SK-N-SH (cell line): ENCODE data around the gene GRAMD2A. TPM values are rescaled to one million over a fixed set of nuclear protein-coding genes. Genes with fewer than 3 reads are reported as not detected.

Experiments used
- CTCF ChIA-PET: fragments of 300-600, 350-600 bp; formaldehyde crosslinking; extraction: SDS; loops from one replicate; lab custom pipeline; 2021; lab: Yijun Ruan, JAX
- POLR2A ChIA-PET: fragments of 350-600 bp; sonication (Branson Sonifier 250); formaldehyde crosslinking; extraction: SDS; loops from one replicate; lab custom pipeline; 2020; ENCODE audit warnings: antibody characterized with exemption, inconsistent platforms; lab: Yijun Ruan, JAX
- DNase-seq: peaks from one replicate; pipeline ENCODE4 v3.0.0; 2012
- H2AFZ ChIP-seq: fragments of 200-600 bp; sonication (generic); 2 replicates; pipeline ENCODE4 v1.8.1; 2016; ENCODE audit warnings: antibody characterized with exemption, mild to moderate bottlenecking, low read depth
- H3F3A ChIP-seq: fragments of 200-600 bp; sonication (generic); replicated peaks from 2 replicates; pipeline ENCODE3; 2016; ENCODE audit warnings: antibody characterized with exemption, mild to moderate bottlenecking; ENCODE audit not compliant: insufficient read depth
- H3K27ac ChIP-seq, 2 experiments: fragments of 200-500 bp in 1 of 2; fragments of 200-600 bp in 1 of 2; sonication (Bioruptor generic) in 1 of 2; sonication (generic), shearing (Covaris generic) in 1 of 2; 2 replicates each; pipeline versions ENCODE4 v1.5.1 to v1.6.1; 2014 to 2016; ENCODE audit warnings: low read depth in 2 of 2, inconsistent platforms in 1 of 2, low read length in 1 of 2, mild to moderate bottlenecking in 1 of 2, mixed read lengths in 1 of 2
- H3K27me3 ChIP-seq: fragments of 200-600 bp; sonication (generic), shearing (Covaris generic); 2 replicates; pipeline ENCODE4 v1.6.1; 2016; ENCODE audit warnings: mixed run types; ENCODE audit not compliant: insufficient read depth
- H3K36me3 ChIP-seq, 2 experiments: fragments of 200-500 bp in 1 of 2; fragments of 200-600 bp in 1 of 2; sonication (Bioruptor generic) in 1 of 2; sonication (generic) in 1 of 2; replicated peaks in 1 of 2; 2 replicates each; pipeline versions ENCODE3 to v1.5.1; 2014 to 2016; ENCODE audit warnings: low read length in 1 of 2, mild to moderate bottlenecking in 1 of 2; ENCODE audit not compliant: insufficient read depth in 2 of 2, control insufficient read depth in 1 of 2
- H3K4me1 ChIP-seq, 2 experiments: fragments of 200-500 bp in 1 of 2; fragments of 200-600 bp in 1 of 2; sonication (Bioruptor generic) in 1 of 2; sonication (generic), shearing (Covaris generic) in 1 of 2; 2 replicates each; pipeline versions ENCODE4 v1.5.1 to v1.6.1; 2014 to 2016; ENCODE audit warnings: low read depth in 1 of 2, low read length in 1 of 2, mixed run types in 1 of 2; ENCODE audit not compliant: insufficient read depth in 2 of 2, control insufficient read depth in 1 of 2
- H3K4me2 ChIP-seq: fragments of 200-600 bp; sonication (generic), shearing (Covaris generic); 2 replicates; pipeline ENCODE4 v1.6.1; 2017; ENCODE audit warnings: mixed run types
- H3K4me3 ChIP-seq, 2 experiments: fragments of 200-500 bp in 1 of 2; fragments of 200-600 bp in 1 of 2; sonication (Bioruptor generic) in 1 of 2; sonication (generic), shearing (Covaris generic) in 1 of 2; 2 replicates each; pipeline versions ENCODE4 v1.5.1 to v1.8.1; 2014 to 2016; ENCODE audit warnings: low read depth in 2 of 2, inconsistent platforms in 1 of 2, low read length in 1 of 2, mild to moderate bottlenecking in 1 of 2, mixed read lengths in 1 of 2, moderate library complexity in 1 of 2
- H3K79me2 ChIP-seq: fragments of 200-600 bp; sonication (generic); 2 replicates; pipeline ENCODE4 v1.8.1; 2017; ENCODE audit warnings: mild to moderate bottlenecking; ENCODE audit not compliant: insufficient read depth
- H3K9ac ChIP-seq: fragments of 200-600 bp; sonication (generic); 2 replicates; pipeline ENCODE4 v1.6.1; 2017; ENCODE audit warnings: mixed run types
- H3K9me2 ChIP-seq: fragments of 200-600 bp; sonication (generic); 2 replicates; pipeline ENCODE4 v1.6.1; 2017; ENCODE audit warnings: mixed run types
- H3K9me3 ChIP-seq: fragments of 200-600 bp; sonication (generic); 2 replicates; pipeline ENCODE4 v1.6.1; 2017; ENCODE audit warnings: mixed run types, mild to moderate bottlenecking, moderate library complexity
- H4K20me1 ChIP-seq: fragments of 200-600 bp; sonication (generic); 2 replicates; pipeline ENCODE4 v1.6.1; 2017; ENCODE audit warnings: mild to moderate bottlenecking, mixed run types; ENCODE audit not compliant: insufficient read depth
- CHD2 ChIP-seq: fragments of 150-350 bp; IDR thresholded peaks from 2 replicates; pipeline ENCODE4 v1.6.1; 2018; ENCODE audit warnings: low read length; ENCODE audit not compliant: partially characterized antibody
- EP300 ChIP-seq, 2 experiments: IDR thresholded peaks; 2 replicates each; pipeline versions ENCODE4 v1.4.0 to v1.6.1; 2012; ENCODE audit warnings: borderline replicate concordance in 1 of 2, low read depth in 1 of 2, low read length in 1 of 2
- EZH2phosphoT487 ChIP-seq: fragments of 200-600 bp; sonication (generic); IDR thresholded peaks from 2 replicates; pipeline ENCODE4 v1.6.1; 2017; ENCODE audit warnings: low read depth, mixed run types, mild to moderate bottlenecking, antibody characterized with exemption, moderate library complexity, borderline replicate concordance
- FOSL2 ChIP-seq: IDR thresholded peaks from 2 replicates; pipeline ENCODE4 v1.4.0; 2012; ENCODE audit warnings: low read depth, mild to moderate bottlenecking, moderate library complexity, borderline replicate concordance
- FOXJ3 ChIP-seq: sonication (generic); formaldehyde crosslinking; IDR thresholded peaks from 2 replicates; pipeline ENCODE4 v1.5.1; 2020; ENCODE audit warnings: mild to moderate bottlenecking, missing genetic modification reagents
- RAD21 ChIP-seq: IDR thresholded peaks from 2 replicates; pipeline ENCODE4 v1.6.1; 2012; ENCODE audit warnings: mild to moderate bottlenecking, low read length
- RXRA ChIP-seq: IDR thresholded peaks from 2 replicates; pipeline ENCODE4 v1.4.0; 2012; ENCODE audit warnings: low read depth, mild to moderate bottlenecking, borderline replicate concordance
- SMC3 ChIP-seq: IDR thresholded peaks from 2 replicates; pipeline ENCODE4 v1.6.1; 2012; ENCODE audit warnings: low read depth, low read length, improper control_type of control experiment
- TAF1 ChIP-seq: IDR thresholded peaks from 2 replicates; pipeline ENCODE4 v1.6.1; 2012; ENCODE audit warnings: low read depth, mild to moderate bottlenecking, low read length, moderate library complexity, borderline replicate concordance
- WGBS: methylation state at CpG from one replicate; pipeline ENCODE4 v1.1.6; 2017; ENCODE audit warnings: low lambda C conversion rate; 5-methylcytosine and 5-hydroxymethylcytosine counted together
- polyA plus RNA-seq, 3 experiments: library from polyadenylated mRNA; depleted of rRNA; stranded (reverse); fragments of >200 nt; gene quantifications; 2 replicates each; pipeline ENCODE4 v1.2.3, GENCODE V29; 2012
- TF ChIP-seq, protein P1 (sequence below): fragments of 200-600 bp; sonication (generic); IDR thresholded peaks from 2 replicates; pipeline ENCODE4 v1.6.1; 2017; ENCODE audit warnings: antibody characterized with exemption, mild to moderate bottlenecking, moderate library complexity
- TF ChIP-seq, protein P2 (sequence below): fragments of 150-350 bp; IDR thresholded peaks from 2 replicates; pipeline ENCODE4 v1.6.1; 2017; ENCODE audit warnings: antibody characterized with exemption, low read length, low read depth, borderline replicate concordance

Gene GRAMD2A
- polyA plus RNA-seq, 1 of the 3 experiments (the other 2 are of a cell fraction), result 0.10 TPM

DNA sequence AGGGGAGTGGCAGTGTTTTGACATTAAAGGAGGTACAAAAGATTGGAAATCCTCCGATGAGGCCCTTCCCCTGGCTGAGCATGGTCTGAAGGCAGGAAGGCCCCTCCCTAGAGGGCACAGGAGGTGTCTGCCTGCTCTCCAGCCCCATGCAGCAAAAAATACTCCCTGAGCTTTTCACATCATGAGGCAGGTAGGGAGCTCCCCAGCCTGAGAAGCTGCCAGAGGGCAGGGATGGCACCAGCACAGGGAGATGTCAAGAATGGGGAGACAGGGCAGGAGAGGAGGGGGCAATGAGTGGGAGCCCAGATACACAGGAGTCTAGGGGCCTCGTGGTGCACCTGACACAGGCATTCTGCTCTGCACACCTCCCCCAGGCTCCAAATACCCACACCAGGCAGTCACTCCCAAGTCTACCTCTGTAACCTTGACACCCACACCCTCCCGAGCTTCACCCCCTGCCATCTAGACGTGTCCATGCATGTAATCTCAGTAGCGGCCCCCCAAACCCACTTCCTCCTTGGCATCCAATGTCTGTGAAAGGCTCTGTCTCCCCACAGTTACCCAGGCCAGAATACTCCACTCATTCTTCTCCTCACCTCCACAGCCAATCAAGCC, 22.9 kb downstream of the GRAMD2A start:
- H3K79me2 ChIP-seq, result no peaks in the 10 kb centered on the region
- TF ChIP-seq, protein P1, sequence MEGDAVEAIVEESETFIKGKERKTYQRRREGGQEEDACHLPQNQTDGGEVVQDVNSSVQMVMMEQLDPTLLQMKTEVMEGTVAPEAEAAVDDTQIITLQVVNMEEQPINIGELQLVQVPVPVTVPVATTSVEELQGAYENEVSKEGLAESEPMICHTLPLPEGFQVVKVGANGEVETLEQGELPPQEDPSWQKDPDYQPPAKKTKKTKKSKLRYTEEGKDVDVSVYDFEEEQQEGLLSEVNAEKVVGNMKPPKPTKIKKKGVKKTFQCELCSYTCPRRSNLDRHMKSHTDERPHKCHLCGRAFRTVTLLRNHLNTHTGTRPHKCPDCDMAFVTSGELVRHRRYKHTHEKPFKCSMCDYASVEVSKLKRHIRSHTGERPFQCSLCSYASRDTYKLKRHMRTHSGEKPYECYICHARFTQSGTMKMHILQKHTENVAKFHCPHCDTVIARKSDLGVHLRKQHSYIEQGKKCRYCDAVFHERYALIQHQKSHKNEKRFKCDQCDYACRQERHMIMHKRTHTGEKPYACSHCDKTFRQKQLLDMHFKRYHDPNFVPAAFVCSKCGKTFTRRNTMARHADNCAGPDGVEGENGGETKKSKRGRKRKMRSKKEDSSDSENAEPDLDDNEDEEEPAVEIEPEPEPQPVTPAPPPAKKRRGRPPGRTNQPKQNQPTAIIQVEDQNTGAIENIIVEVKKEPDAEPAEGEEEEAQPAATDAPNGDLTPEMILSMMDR, result no peak
- TF ChIP-seq FOXJ3 (CRISPR knock-in tag) (no peak), CHD2 (no peak), TAF1 (no peak), EP300 (IDR thresholded peaks at IDR 0.05; ENCODE audit: borderline replicate concordance in 1 of 2, low read depth in 1 of 2, low read length in 1 of 2) (no peak), SMC3 (no peak), RXRA (no peak), EZH2phosphoT487 (no peak), RAD21 (no peak)
- TF ChIP-seq, protein P2, sequence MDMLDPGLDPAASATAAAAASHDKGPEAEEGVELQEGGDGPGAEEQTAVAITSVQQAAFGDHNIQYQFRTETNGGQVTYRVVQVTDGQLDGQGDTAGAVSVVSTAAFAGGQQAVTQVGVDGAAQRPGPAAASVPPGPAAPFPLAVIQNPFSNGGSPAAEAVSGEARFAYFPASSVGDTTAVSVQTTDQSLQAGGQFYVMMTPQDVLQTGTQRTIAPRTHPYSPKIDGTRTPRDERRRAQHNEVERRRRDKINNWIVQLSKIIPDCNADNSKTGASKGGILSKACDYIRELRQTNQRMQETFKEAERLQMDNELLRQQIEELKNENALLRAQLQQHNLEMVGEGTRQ, result no peak
- H3K9ac ChIP-seq, result no peak overlapping the region
- no peaks in the 10 kb centered on the region for H3F3A ChIP-seq
- H3K27me3 ChIP-seq, result no peaks in the 10 kb centered on the region
- H3K4me3 ChIP-seq, result no peak overlapping the region
- no peak overlapping the region for H3K4me2 ChIP-seq
- no peak for DNase-seq
- no peak overlapping the region for H2AFZ ChIP-seq
- H3K27ac ChIP-seq, result no peak overlapping the region
- ChIA-PET POLR2A (no interaction called here), CTCF (no interaction called here)
- H3K36me3 ChIP-seq, result no peaks in the 10 kb centered on the region
- no peaks in the 10 kb centered on the region for H4K20me1 ChIP-seq
- H3K9me3 ChIP-seq, result no peaks in the 10 kb centered on the region
- peaks cover 0 to under 1% of the 10 kb centered on the region in 2 experiments; a peak in 1 of 4 replicates for H3K4me1 ChIP-seq
- 73% methylated on average over 4 of the region's 5 CpGs for WGBS
- no peaks in the 10 kb centered on the region for H3K9me2 ChIP-seq

DNA sequence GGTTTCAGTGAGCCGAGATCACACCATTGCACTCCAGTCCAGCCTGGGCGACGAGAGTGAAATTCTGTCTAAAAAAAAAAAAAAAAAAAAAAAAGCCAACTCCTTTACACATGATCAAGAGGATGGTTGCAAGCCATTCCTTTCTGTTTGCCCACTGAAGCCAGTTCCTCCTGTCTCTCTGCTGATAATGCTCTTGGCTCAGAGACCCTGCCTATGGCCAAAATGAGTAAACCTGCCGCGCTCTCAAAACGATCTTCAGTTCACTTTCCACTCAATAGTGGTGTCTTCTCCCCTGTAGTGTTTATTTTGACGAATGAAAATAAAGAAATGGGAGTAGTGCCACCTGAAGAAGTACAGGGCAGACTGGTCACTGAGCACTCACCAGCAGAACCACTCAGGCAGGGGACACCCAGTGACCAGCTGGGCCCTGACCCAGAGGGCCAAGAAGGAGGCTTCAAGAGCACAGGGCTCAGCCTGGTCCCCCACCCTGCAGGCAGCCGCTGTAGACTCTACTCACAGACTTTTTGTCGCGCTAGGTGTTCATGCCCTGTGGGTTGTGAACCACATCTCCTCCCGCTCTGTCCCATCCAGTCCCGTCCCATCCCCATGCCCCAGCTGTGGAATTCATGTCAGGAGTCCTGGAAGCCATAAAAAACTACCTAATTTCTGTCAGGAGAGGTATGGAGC, 23.6 kb downstream of the GRAMD2A start:
- ChIA-PET POLR2A (no interaction called here), CTCF (interaction anchor here (1.2 kb wide), 1 partner anchor 18 kb away, joined by 3 read pairs; no protein-coding TSS in a partner anchor)
- WGBS, result 89% methylated on average over 11 of the region's 12 CpGs
- Histone ChIP-seq H3K9ac (no peak overlapping the region), H3K79me2 (no peaks in the 10 kb centered on the region), H3K4me3 (no peak overlapping the region), H3K27me3 (no peaks in the 10 kb centered on the region), H3K4me2 (no peak overlapping the region), H3K27ac (no peak overlapping the region), H3K36me3 (no peaks in the 10 kb centered on the region), H3K9me3 (no peaks in the 10 kb centered on the region), H2AFZ (no peak overlapping the region), H3K9me2 (no peaks in the 10 kb centered on the region), H3F3A (no peaks in the 10 kb centered on the region), H3K4me1 (no peaks in the 10 kb centered on the region), H4K20me1 (no peaks in the 10 kb centered on the region)
- TF ChIP-seq FOSL2 (no peak), SMC3 (no peak)
- DNase-seq, result no peak
